ENCODE results near the gene ABHD14A. TPM values are rescaled to one million over a fixed set of nuclear protein-coding genes. Genes with fewer than 3 reads are reported as not detected.
"Not testable (repeated sequence)": the region's sequence is repeated elsewhere in the genome, so short reads cannot be mapped to it uniquely, and the experiment has no call there.

ABHD14A gene
- 10 to 100 TPM; 13.2 to 36.1 (median 27.4) TPM for total RNA-seq
- polyA plus RNA-seq, result 10 to 100 TPM in 1 of 2 donors, 1 to 10 TPM in 1; 5.1 to 30.8 TPM
- long read RNA-seq, donor 1, transcript ABHD14A-201 (5 exons, 1,062 nt), result major isoform, 15 of 45 reads
- long read RNA-seq, donor 1, partial matches to known transcripts, result 5 of 45 reads
- long read RNA-seq, donor 1, other reads (novel, unspliced or antisense), result 22 of 45 reads
- long read RNA-seq, donor 2, transcript ABHD14A-201 (5 exons, 1,062 nt), result major isoform, 24 of 24 reads
- long read RNA-seq, donor 2, partial matches to known transcripts, result 0 of 24 reads
- long read RNA-seq, donor 2, other reads (novel, unspliced or antisense), result 0 of 24 reads
- long read RNA-seq, donor 3, transcript ABHD14A-201 (5 exons, 1,062 nt), result major isoform, 12 of 31 reads
- long read RNA-seq, donor 3, partial matches to known transcripts, result 2 of 31 reads
- long read RNA-seq, donor 3, other reads (novel, unspliced or antisense), result 16 of 31 reads

- 0 to 1% (median 0%) methylated on average over 44 to 63 of the region's 63 CpGs for WGBS, 3 donors
- intact Hi-C loops (cut with DNase I), result loop anchor here in 1 of 4 donors (1.0 kb wide), 1 partner anchor 33 kb away; the partner anchor contains the start of gene PARP3
- H3K4me3 ChIP-seq, result peak within 1 kb of the TSS; percentile 44
- TF ChIP-seq CTCF (IDR thresholded peaks at IDR 0.05), result no peak
- TF ChIP-seq POLR2A (IDR thresholded peaks at IDR 0.05), result peak; percentile 25
- peaks cover 3% of the 10 kb centered on the region for H3K4me1 ChIP-seq (ENCODE audit: insufficient read depth)
- H3K36me3 ChIP-seq, result no peaks in the 10 kb centered on the region
- no peaks in the 10 kb centered on the region for H3K27me3 ChIP-seq
- DNase-seq, result peak; percentile 75 to 86 (median 78)
- no peaks in the 10 kb centered on the region for H3K9me3 ChIP-seq
- H3K27ac ChIP-seq, result peak within 1 kb of the TSS; percentile 78 to 88
Measured at GRCh38 chr3:51974963-51975851, at the start of gene ABHD14A. Gene ABHD14A (plus strand): TSS chr3:51975064. CDS start chr3:51975136, 72 bp downstream.

- WGBS, 3 donors, result 90 to 97% (median 96%) methylated on average over 5 of the region's 5 CpGs
- no peaks in the 10 kb centered on the region for H3K36me3 ChIP-seq
- H3K27me3 ChIP-seq, result no peaks in the 10 kb centered on the region
- TF ChIP-seq EP300 (IDR thresholded peaks at IDR 0.05) (no peak), POLR2A (IDR thresholded peaks at IDR 0.05) (no peak), CTCF (IDR thresholded peaks at IDR 0.05) (no peak)
- intact Hi-C loops (cut with DNase I), result no loop called here
- no peak overlapping the region for H3K4me3 ChIP-seq
- no peaks in the 10 kb centered on the region for H3K9me3 ChIP-seq
- H3K27ac ChIP-seq, result no peak overlapping the region
- DNase-seq, result no peak
- no peaks in the 10 kb centered on the region for H3K4me1 ChIP-seq (ENCODE audit: insufficient read depth)
Measured at GRCh38 chr3:51927061-51927977, 47.5 kb upstream of the ABHD14A start.

- Histone ChIP-seq H3K4me1 (ENCODE audit: insufficient read depth) (no peaks in the 10 kb centered on the region), H3K4me3 (no peak overlapping the region), H3K27me3 (no peaks in the 10 kb centered on the region)
Measured at GRCh38 chr3:51928438-51928837, 46.4 kb upstream of the ABHD14A start.

GRCh38 chr3:51928981-51929380, 45.9 kb upstream of the ABHD14A start:
- H3K9me3 ChIP-seq; intact Hi-C loops (cut with DNase I); H3K27ac ChIP-seq; DNase-seq; H3K4me1 ChIP-seq (ENCODE audit: insufficient read depth); H3K27me3 ChIP-seq; H3K4me3 ChIP-seq; H3K36me3 ChIP-seq: not testable (repeated sequence)
- WGBS, 3 donors, result 74 to 85% (median 77%) methylated on average over 2 to 3 of the region's 3 CpGs

More at GRCh38 chr3:51928438-51928837, 46.4 kb upstream of the ABHD14A start:
- Histone ChIP-seq H3K9me3 (no peaks in the 10 kb centered on the region), H3K27ac (no peak overlapping the region), H3K36me3 (no peaks in the 10 kb centered on the region)
- TF ChIP-seq CTCF (IDR thresholded peaks at IDR 0.05), result no peak
- TF ChIP-seq POLR2A (IDR thresholded peaks at IDR 0.05), result no peak
- no peak for TF ChIP-seq EP300 (IDR thresholded peaks at IDR 0.05)
- intact Hi-C loops (cut with DNase I), result no loop called here
- 91 to 95% (median 91%) methylated on average over 7 of the region's 7 CpGs for WGBS, 3 donors
- DNase-seq, result no peak

Measured in ovary (tissue), 10 donors.